Cortex of kidney (tissue), 1 donor: ENCODE results near the gene FAU.

Experiments used
- DNase-seq: peaks from one replicate; lab custom pipeline; 2025; lab: John Stamatoyannopoulos, UW

FAU gene

GRCh38 chr11:65072631-65072966, 49.3 kb downstream of the FAU start:
- no peak for DNase-seq

- DNase-seq, result no peak
Observed at GRCh38 chr11:65071907-65072630, 49.9 kb downstream of the FAU start.
